ENCODE measurements around the gene RAB30. TPM values are rescaled to one million over a fixed set of nuclear protein-coding genes. Genes with fewer than 3 reads are reported as not detected.
"Not testable (repeated sequence)": the region's sequence is repeated elsewhere in the genome, so short reads cannot be mapped to it uniquely, and the experiment has no call there.

Gene RAB30
- total RNA-seq, 1 donor from 2014 or later: 160 TPM

DNA sequence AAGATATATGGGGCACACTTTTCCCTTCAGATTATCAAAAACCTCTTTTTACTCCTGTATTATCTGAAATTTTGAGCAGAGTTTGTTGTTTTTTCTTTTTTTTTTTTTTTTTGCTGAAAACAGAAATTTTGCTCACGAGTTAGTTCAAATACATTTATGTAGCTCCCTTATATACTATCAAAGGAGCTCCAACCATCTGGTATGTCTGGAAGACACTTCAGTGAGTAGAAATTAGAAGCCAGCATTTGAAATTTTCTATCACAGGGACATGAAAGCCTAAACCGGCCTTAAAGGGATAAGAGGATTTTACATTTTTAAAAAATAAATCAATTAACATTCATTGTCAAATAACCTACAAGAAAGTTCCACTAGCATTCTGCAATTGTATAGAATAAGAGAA is 96.8 kb downstream of the RAB30 start:
- Mint-ChIP-seq H3K27ac (no peak overlapping the region), H3K4me1 (peaks cover 77% of the 10 kb centered on the region), H3K9me3 (no peaks in the 10 kb centered on the region), H3K36me3 (ENCODE audit: low read depth) (peaks cover 29% of the 10 kb centered on the region), H3K4me3 (no peak overlapping the region), H3K27me3 (no peaks in the 10 kb centered on the region)
- TF ChIP-seq, protein P1, sequence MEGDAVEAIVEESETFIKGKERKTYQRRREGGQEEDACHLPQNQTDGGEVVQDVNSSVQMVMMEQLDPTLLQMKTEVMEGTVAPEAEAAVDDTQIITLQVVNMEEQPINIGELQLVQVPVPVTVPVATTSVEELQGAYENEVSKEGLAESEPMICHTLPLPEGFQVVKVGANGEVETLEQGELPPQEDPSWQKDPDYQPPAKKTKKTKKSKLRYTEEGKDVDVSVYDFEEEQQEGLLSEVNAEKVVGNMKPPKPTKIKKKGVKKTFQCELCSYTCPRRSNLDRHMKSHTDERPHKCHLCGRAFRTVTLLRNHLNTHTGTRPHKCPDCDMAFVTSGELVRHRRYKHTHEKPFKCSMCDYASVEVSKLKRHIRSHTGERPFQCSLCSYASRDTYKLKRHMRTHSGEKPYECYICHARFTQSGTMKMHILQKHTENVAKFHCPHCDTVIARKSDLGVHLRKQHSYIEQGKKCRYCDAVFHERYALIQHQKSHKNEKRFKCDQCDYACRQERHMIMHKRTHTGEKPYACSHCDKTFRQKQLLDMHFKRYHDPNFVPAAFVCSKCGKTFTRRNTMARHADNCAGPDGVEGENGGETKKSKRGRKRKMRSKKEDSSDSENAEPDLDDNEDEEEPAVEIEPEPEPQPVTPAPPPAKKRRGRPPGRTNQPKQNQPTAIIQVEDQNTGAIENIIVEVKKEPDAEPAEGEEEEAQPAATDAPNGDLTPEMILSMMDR (IDR thresholded peaks at IDR 0.05): no peak
- DNase-seq (no peak), ATAC-seq (ENCODE audit: low read depth) (no peak)
- ChIA-PET POLR2A (interaction anchor here (0.8 kb wide), 1 partner anchor 23 kb away, joined by 3 read pairs; no protein-coding TSS in a partner anchor), CTCF (interaction anchor here (1.0 kb wide), 1 partner anchor 10 kb away, joined by 3 read pairs; no protein-coding TSS in a partner anchor)
- intact Hi-C loops (cut with micrococcal nuclease): loop anchor here (5.0 kb wide), 1 partner anchor 68 kb away; no protein-coding TSS in a partner anchor

DNA sequence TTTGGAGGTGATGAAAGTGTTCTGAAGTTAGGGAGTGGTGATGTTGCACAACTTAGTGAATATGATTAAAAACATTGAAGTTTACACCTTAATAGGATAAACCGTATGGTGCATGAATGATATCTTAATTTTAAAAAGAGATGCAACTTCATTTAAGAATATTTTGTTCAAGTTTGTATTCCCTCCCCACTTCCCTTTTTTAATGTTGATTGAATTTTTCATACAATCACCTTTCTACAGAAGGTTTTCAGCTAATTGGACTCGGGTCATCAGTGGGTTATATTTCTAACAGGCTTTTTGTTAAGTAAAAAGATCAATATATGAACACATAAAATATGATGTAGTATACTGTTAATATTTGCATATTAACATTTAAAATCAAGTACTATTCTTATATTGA is 97.6 kb downstream of the RAB30 start:
- intact Hi-C loops (cut with micrococcal nuclease): no loop called here
- TF ChIP-seq, protein P1 (IDR thresholded peaks at IDR 0.05): no peak
- Mint-ChIP-seq H3K36me3 (ENCODE audit: low read depth) (peaks cover 24% of the 10 kb centered on the region), H3K27me3 (no peaks in the 10 kb centered on the region), H3K4me3 (peak overlapping the region; percentile 32), H3K4me1 (peaks cover 78% of the 10 kb centered on the region), H3K9me3 (no peaks in the 10 kb centered on the region), H3K27ac (peak overlapping the region; percentile 24)
- no peak for DNase-seq
- no peak for ATAC-seq (ENCODE audit: low read depth)
- POLR2A ChIA-PET: interaction anchor here (0.8 kb wide), 1 partner anchor 23 kb away, joined by 3 read pairs; no protein-coding TSS in a partner anchor
- CTCF ChIA-PET: no interaction called here

DNA sequence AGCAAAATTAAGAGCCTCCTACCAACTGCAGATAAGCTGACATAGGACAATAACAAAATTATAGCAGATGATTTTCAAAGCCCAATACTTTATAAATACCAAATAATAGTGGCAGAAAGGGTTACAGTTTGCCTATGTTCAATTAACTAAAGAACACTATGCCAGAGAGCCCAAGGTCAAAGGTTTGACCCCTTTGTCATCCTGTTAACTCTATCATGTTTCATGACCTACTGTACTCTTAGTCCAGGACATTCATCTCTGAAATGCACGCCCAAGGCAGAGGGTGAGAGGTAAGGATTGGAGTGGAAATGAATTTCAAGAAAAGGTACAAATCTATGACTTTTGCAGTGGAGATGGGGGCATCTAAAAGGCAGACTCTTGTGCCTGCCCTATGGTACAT is 99.6 kb downstream of the RAB30 start:
- TF ChIP-seq, protein P1 (IDR thresholded peaks at IDR 0.05): no peak
- Mint-ChIP-seq H3K9me3 (no peaks in the 10 kb centered on the region), H3K27ac (peak overlapping the region; percentile 79), H3K36me3 (ENCODE audit: low read depth) (peaks cover 9% of the 10 kb centered on the region), H3K27me3 (no peaks in the 10 kb centered on the region), H3K4me1 (peaks cover 68% of the 10 kb centered on the region), H3K4me3 (peak overlapping the region; percentile 80)
- ChIA-PET CTCF (interaction anchor here (0.7 to 1.1 kb wide), 2 partner anchors 45 to 49 kb away, joined by 3 read pairs; no protein-coding TSS in a partner anchor), POLR2A (interaction anchor here (1.0 to 1.5 kb wide), 4 partner anchors 10 to 185 kb away, joined by 3 to 9 read pairs (median 5); partner anchors contain the start of gene PCF11)
- intact Hi-C loops (cut with micrococcal nuclease): loop anchor here (2.0 kb wide), 1 partner anchor 41 kb away; no protein-coding TSS in a partner anchor
- no peak for DNase-seq
- ATAC-seq (ENCODE audit: low read depth): no peak

DNA sequence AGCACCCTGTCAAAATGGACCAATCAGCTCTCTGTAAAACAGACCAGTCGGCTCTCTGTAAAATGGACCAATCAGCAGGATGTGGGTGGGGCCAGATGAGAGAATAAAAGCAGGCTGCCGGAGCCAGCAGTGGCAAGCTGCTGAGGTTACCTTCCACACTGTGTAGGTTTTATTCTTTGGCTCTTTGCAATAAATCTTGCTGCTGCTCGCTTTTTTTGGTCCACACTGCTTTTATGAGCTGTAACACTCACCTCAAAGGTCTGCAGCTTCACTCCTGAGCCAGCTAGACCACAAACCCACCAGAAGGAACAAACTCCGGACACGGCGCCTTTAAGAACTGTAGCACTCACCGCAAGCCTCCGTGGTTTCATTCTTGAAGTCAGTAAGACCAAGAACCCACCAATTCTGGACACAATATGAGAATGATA is 100.2 kb downstream of the RAB30 start:
- H3K27me3 Mint-ChIP-seq; DNase-seq; H3K9me3 Mint-ChIP-seq; intact Hi-C loops (cut with micrococcal nuclease); H3K36me3 Mint-ChIP-seq (ENCODE audit: low read depth): not testable (repeated sequence)
- CTCF ChIA-PET: interaction anchor here (1.1 kb wide), 1 partner anchor 44 kb away, joined by 3 read pairs; no protein-coding TSS in a partner anchor
- ATAC-seq (ENCODE audit: low read depth): peak; percentile 21
- POLR2A ChIA-PET: interaction anchor here (0.7 to 1.5 kb wide), 5 partner anchors 9 to 185 kb away, joined by 3 to 9 read pairs (median 3); partner anchors contain the start of gene PCF11
- Mint-ChIP-seq H3K4me3 (peak overlapping the region; percentile 80), H3K27ac (peak overlapping the region; percentile 79), H3K4me1 (peaks cover 63% of the 10 kb centered on the region)

DNA sequence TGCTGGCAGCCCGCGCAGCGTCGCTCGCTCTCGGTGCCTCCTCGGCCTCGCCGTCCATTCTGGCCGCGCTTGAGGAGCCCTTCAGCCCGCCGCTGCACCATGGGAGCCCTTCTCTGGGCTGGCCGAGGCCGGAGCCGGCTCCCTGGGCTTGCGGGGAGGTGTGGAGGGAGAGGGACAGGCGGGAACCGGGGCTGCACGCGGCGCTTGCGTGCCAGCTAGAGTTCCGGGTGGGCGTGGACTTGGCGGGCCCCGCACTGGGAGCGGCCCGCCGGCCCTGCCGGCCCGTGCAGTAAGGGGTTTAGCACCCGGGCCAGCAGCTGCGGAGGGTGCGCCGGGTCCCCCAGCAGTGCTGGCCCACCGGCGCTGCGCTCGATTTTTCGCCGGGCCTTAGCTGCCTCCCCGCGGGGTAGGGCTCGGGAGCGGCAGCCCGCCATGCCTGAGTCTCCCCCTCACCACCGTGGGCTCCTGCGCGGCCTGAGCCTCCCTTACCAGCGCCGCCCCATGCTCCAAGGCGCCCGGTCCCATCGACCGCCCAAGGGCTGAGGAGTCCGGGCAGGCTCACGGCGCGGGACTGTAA is 101.1 kb downstream of the RAB30 start:
- H3K36me3 Mint-ChIP-seq (ENCODE audit: low read depth); H3K9me3 Mint-ChIP-seq; DNase-seq; intact Hi-C loops (cut with micrococcal nuclease); H3K27ac Mint-ChIP-seq; H3K4me3 Mint-ChIP-seq; H3K27me3 Mint-ChIP-seq; ATAC-seq (ENCODE audit: low read depth); CTCF ChIA-PET: not testable (repeated sequence)
- POLR2A ChIA-PET: interaction anchor here (0.7 to 1.5 kb wide), 7 partner anchors 28 to 102 kb away, joined by 3 to 15 read pairs (median 4); partner anchors contain the start of genes DDIAS and RAB30
- peaks cover 55% of the 10 kb centered on the region for H3K4me1 Mint-ChIP-seq

DNA sequence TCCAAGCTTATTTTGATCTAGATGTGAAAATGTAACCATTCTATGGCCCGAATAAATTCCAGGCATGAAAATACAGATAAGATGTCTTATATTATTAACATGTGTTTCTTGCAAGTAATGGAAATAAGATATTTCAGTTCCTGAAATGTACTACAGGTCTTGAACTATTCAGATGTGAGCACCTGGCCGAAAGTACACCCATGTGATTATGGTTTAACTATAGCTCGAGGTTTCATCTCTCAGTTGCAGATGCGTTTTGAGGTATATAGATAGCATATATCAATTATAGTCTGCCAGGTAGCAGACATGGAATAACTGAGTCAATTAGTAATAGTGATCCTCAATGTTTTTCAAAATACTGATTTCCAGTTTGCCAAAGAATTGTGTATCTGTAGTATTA is 101.9 kb downstream of the RAB30 start:
- TF ChIP-seq, protein P1 (IDR thresholded peaks at IDR 0.05): no peak
- no peaks in the 10 kb centered on the region for H3K27me3 Mint-ChIP-seq
- ChIA-PET POLR2A (interaction anchor here (0.5 to 1.1 kb wide), 7 partner anchors 37 to 205 kb away, joined by 3 to 15 read pairs (median 4); partner anchors contain the start of genes DDIAS and RAB30), CTCF (no interaction called here)
- ATAC-seq (ENCODE audit: low read depth) (peak; percentile 73), DNase-seq (no peak)
- peaks cover 54% of the 10 kb centered on the region for H3K4me1 Mint-ChIP-seq
- peaks cover 2% of the 10 kb centered on the region for H3K36me3 Mint-ChIP-seq (ENCODE audit: low read depth)
- no peaks in the 10 kb centered on the region for H3K9me3 Mint-ChIP-seq
- intact Hi-C loops (cut with micrococcal nuclease): loop anchor here (1.0 kb wide), 1 partner anchor 10 kb away; no protein-coding TSS in a partner anchor
- peak overlapping the region; percentile 69 for H3K27ac Mint-ChIP-seq
- H3K4me3 Mint-ChIP-seq: peak overlapping the region; percentile 41

All from activated B cell treated with CpG ODN at 0.5 μM for 24 hours (primary cell).